GM12878 (cell line): ENCODE measurements around the gene SH2D3A.

Experiments used
- ASH2L ChIP-seq: fragments of 300-600, 200-600 bp; sonication (generic); IDR thresholded peaks from 2 replicates; pipeline ENCODE4 v1.6.1; 2017; ENCODE audit warnings: low read depth, mild to moderate bottlenecking, borderline replicate concordance
- ATF7 ChIP-seq: fragments of 450-650 bp; IDR thresholded peaks from 2 replicates; pipeline ENCODE4 v1.6.1; 2016; ENCODE audit warnings: low read depth, mild to moderate bottlenecking
- EZH2 ChIP-seq: IDR thresholded peaks from 2 replicates; pipeline ENCODE4 v1.6.1; 2012; ENCODE audit warnings: low read depth, mild to moderate bottlenecking, control low read depth, inconsistent platforms, low read length, borderline replicate concordance; ENCODE audit not compliant: control insufficient read depth
- PAX5 ChIP-seq: IDR thresholded peaks from 2 replicates; pipeline ENCODE4 v1.6.1; 2011; ENCODE audit warnings: low read depth, low read length, borderline replicate concordance
- POLR2A ChIP-seq: IDR thresholded peaks from 2 replicates; pipeline ENCODE4 v1.6.1; 2011; ENCODE audit warnings: low read depth, mild to moderate bottlenecking, low read length
- POLR2AphosphoS5 ChIP-seq: IDR thresholded peaks from 2 replicates; pipeline ENCODE4 v1.6.1; 2011; ENCODE audit warnings: mild to moderate bottlenecking, low read length, inconsistent platforms
- SIN3A ChIP-seq: IDR thresholded peaks from 2 replicates; pipeline ENCODE4 v1.6.1; 2012; ENCODE audit warnings: low read depth, low read length, improper control_type of control experiment
- ZNF274 ChIP-seq: IDR thresholded peaks from one replicate; pipeline ENCODE4 v1.8.0; 2011; ENCODE audit not compliant: insufficient read length, insufficient read depth
- TF ChIP-seq, protein P1 (sequence below): fragments of 450-650 bp; IDR thresholded peaks from 2 replicates; pipeline ENCODE4 v1.6.1; 2016; ENCODE audit warnings: mild to moderate bottlenecking, moderate library complexity, borderline replicate concordance
- TF ChIP-seq, protein P2 (sequence below), 3 experiments: IDR thresholded peaks in 2 of 3; conservative IDR thresholded peaks in 1 of 3; 2 replicates each; pipeline ENCODE4 v1.5.1; 2011; ENCODE audit warnings: low read depth in 3 of 3, low read length in 3 of 3, mild to moderate bottlenecking in 3 of 3, control low read depth in 2 of 3, moderate library complexity in 2 of 3, inconsistent platforms in 1 of 3, mixed read lengths in 1 of 3; ENCODE audit not compliant: control insufficient read depth in 2 of 3, insufficient read depth in 1 of 3; ENCODE audit errors: extremely low read depth in 1 of 3
- TF ChIP-seq, protein P3 (sequence below): IDR thresholded peaks from 2 replicates; pipeline ENCODE4 v1.6.1; 2012; ENCODE audit warnings: mild to moderate bottlenecking, low read depth, low read length

DNA sequence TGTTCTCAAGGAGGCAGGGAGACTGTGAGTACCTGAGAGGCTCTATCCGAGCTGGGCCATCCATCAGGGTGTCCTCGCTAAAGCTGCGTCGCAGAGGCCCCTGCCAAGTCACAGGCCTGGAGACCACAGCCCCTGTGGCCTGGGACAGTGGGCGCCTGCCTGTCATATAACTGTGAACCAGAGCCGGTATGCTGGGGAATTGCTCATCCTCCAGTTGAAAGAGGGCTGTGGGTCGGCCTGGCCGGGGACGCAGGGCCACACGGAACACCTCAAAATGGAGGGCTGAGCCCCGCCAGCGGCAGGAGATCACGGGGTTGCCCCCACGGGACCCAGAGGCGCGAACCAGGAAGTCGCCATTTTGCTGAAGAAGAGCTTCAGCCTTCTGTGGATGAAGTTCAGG lies 6.6 kb downstream of the SH2D3A start:
- TF ChIP-seq POLR2A (no peak), EZH2 (no peak), SIN3A (no peak), ASH2L (no peak), POLR2AphosphoS5 (no peak), ZNF274 (no peak), PAX5 (no peak), ATF7 (no peak)
- TF ChIP-seq, protein P1, sequence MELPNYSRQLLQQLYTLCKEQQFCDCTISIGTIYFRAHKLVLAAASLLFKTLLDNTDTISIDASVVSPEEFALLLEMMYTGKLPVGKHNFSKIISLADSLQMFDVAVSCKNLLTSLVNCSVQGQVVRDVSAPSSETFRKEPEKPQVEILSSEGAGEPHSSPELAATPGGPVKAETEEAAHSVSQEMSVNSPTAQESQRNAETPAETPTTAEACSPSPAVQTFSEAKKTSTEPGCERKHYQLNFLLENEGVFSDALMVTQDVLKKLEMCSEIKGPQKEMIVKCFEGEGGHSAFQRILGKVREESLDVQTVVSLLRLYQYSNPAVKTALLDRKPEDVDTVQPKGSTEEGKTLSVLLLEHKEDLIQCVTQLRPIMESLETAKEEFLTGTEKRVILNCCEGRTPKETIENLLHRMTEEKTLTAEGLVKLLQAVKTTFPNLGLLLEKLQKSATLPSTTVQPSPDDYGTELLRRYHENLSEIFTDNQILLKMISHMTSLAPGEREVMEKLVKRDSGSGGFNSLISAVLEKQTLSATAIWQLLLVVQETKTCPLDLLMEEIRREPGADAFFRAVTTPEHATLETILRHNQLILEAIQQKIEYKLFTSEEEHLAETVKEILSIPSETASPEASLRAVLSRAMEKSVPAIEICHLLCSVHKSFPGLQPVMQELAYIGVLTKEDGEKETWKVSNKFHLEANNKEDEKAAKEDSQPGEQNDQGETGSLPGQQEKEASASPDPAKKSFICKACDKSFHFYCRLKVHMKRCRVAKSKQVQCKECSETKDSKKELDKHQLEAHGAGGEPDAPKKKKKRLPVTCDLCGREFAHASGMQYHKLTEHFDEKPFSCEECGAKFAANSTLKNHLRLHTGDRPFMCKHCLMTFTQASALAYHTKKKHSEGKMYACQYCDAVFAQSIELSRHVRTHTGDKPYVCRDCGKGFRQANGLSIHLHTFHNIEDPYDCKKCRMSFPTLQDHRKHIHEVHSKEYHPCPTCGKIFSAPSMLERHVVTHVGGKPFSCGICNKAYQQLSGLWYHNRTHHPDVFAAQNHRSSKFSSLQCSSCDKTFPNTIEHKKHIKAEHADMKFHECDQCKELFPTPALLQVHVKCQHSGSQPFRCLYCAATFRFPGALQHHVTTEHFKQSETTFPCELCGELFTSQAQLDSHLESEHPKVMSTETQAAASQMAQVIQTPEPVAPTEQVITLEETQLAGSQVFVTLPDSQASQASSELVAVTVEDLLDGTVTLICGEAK: no peak
- TF ChIP-seq, protein P2, sequence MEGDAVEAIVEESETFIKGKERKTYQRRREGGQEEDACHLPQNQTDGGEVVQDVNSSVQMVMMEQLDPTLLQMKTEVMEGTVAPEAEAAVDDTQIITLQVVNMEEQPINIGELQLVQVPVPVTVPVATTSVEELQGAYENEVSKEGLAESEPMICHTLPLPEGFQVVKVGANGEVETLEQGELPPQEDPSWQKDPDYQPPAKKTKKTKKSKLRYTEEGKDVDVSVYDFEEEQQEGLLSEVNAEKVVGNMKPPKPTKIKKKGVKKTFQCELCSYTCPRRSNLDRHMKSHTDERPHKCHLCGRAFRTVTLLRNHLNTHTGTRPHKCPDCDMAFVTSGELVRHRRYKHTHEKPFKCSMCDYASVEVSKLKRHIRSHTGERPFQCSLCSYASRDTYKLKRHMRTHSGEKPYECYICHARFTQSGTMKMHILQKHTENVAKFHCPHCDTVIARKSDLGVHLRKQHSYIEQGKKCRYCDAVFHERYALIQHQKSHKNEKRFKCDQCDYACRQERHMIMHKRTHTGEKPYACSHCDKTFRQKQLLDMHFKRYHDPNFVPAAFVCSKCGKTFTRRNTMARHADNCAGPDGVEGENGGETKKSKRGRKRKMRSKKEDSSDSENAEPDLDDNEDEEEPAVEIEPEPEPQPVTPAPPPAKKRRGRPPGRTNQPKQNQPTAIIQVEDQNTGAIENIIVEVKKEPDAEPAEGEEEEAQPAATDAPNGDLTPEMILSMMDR (IDR thresholded peaks at IDR 0.05 in 2 of 3, conservative IDR thresholded peaks at IDR 0.05 in 1 of 3; ENCODE audit: control insufficient read depth in 2 of 3, extremely low read depth in 1 of 3, insufficient read depth in 1 of 3, low read depth in 3 of 3, low read length in 3 of 3): no peak
- TF ChIP-seq, protein P3, sequence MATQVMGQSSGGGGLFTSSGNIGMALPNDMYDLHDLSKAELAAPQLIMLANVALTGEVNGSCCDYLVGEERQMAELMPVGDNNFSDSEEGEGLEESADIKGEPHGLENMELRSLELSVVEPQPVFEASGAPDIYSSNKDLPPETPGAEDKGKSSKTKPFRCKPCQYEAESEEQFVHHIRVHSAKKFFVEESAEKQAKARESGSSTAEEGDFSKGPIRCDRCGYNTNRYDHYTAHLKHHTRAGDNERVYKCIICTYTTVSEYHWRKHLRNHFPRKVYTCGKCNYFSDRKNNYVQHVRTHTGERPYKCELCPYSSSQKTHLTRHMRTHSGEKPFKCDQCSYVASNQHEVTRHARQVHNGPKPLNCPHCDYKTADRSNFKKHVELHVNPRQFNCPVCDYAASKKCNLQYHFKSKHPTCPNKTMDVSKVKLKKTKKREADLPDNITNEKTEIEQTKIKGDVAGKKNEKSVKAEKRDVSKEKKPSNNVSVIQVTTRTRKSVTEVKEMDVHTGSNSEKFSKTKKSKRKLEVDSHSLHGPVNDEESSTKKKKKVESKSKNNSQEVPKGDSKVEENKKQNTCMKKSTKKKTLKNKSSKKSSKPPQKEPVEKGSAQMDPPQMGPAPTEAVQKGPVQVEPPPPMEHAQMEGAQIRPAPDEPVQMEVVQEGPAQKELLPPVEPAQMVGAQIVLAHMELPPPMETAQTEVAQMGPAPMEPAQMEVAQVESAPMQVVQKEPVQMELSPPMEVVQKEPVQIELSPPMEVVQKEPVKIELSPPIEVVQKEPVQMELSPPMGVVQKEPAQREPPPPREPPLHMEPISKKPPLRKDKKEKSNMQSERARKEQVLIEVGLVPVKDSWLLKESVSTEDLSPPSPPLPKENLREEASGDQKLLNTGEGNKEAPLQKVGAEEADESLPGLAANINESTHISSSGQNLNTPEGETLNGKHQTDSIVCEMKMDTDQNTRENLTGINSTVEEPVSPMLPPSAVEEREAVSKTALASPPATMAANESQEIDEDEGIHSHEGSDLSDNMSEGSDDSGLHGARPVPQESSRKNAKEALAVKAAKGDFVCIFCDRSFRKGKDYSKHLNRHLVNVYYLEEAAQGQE: no peak
